Liver (tissue), 3 donors: ENCODE data around the gene BAHD1.

Experiments used
- ATF3 ChIP-seq: IDR thresholded peaks from 2 replicates; pipeline ENCODE4 v1.6.1; 2016; ENCODE audit warnings: antibody characterized with exemption
- CTCF ChIP-seq: fragments of 150-350 bp; IDR thresholded peaks from 2 replicates; pipeline ENCODE4 v1.5.1; 2017; ENCODE audit warnings: improper control_type of control experiment, low read depth, low read length; ENCODE audit not compliant: missing input control
- EGR1 ChIP-seq, 2 donors: IDR thresholded peaks; 2 replicates each; pipeline ENCODE4 v1.6.1; 2016 to 2018; ENCODE audit warnings: antibody characterized with exemption in 2 of 2, low read depth in 2 of 2
- FOXA1 ChIP-seq: IDR thresholded peaks from 2 replicates; pipeline ENCODE4 v1.6.1; 2016; ENCODE audit warnings: antibody characterized with exemption
- FOXA2 ChIP-seq: IDR thresholded peaks from 2 replicates; pipeline ENCODE4 v1.6.1; 2016; ENCODE audit warnings: antibody characterized with exemption
- HNF4G ChIP-seq: IDR thresholded peaks from 2 replicates; pipeline ENCODE4 v1.6.1; 2016; ENCODE audit warnings: antibody characterized with exemption
- MAX ChIP-seq: IDR thresholded peaks from 2 replicates; pipeline ENCODE4 v1.6.1; 2016; ENCODE audit warnings: antibody characterized with exemption
- NR2F2 ChIP-seq: IDR thresholded peaks from 2 replicates; pipeline ENCODE4 v1.6.1; 2016; ENCODE audit warnings: antibody characterized with exemption
- RAD21 ChIP-seq, 2 donors: IDR thresholded peaks; 2 replicates each; pipeline ENCODE4 v1.6.1; 2016; ENCODE audit warnings: antibody characterized with exemption in 2 of 2, mild to moderate bottlenecking in 2 of 2
- REST ChIP-seq: IDR thresholded peaks from 2 replicates; pipeline ENCODE4 v1.6.1; 2016; ENCODE audit warnings: antibody characterized with exemption, mild to moderate bottlenecking
- SP1 ChIP-seq: IDR thresholded peaks from 2 replicates; pipeline ENCODE4 v1.6.1; 2018; ENCODE audit warnings: antibody characterized with exemption, mild to moderate bottlenecking
- YY1 ChIP-seq: IDR thresholded peaks from 2 replicates; pipeline ENCODE4 v1.6.1; 2016; ENCODE audit warnings: antibody characterized with exemption, mild to moderate bottlenecking
- donor health status: healthy.
- donor health status: healthy.

GRCh38 chr15:40397688-40398412 is 42.9 kb upstream of the BAHD1 start:
- TF ChIP-seq CTCF (no peak), HNF4G (no peak), EGR1 (IDR thresholded peaks at IDR 0.05; ENCODE audit: low read depth in 2 of 2) (no peak), SP1 (no peak), FOXA2 (no peak), REST (no peak), YY1 (no peak), MAX (no peak), ATF3 (no peak), FOXA1 (no peak), NR2F2 (no peak), RAD21 (IDR thresholded peaks at IDR 0.05) (no peak)
